Midbrain (tissue), 1 donor: ENCODE measurements around the gene HECTD3.
"Not testable (repeated sequence)": the region's sequence is repeated elsewhere in the genome, so short reads cannot be mapped to it uniquely, and the experiment has no call there.

Experiments
- DNase-seq: peaks from one replicate; lab custom pipeline; 2025; lab: John Stamatoyannopoulos, UW

Gene HECTD3

DNA sequence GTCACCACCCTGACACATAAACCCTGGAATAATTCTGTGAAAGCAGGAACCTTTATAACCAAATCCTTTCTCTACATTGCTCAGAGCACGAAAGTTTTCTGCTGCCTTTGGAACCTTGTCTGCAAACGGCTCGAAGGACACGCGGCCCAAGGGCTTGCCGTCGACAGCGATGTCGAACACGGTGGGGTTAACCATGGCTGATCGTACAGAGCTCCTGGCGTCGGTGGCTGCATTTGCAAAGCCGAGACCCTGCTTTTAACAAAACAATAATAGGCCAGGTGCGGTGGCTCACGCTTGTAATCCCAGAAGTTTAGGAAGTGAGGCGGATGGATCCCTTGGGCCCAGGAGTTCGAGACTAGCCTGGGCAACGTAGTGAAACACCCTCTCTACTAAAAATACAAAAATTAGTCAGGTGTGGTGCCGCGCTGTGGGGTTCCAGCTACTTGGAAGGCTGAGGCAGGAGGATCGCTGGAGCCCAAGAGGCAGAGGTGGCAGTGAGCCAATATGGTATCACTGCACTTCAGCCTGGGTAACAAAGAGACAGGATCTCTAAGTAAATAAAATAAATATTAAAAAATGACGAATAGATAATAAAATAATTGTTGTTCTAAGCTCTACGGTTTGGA lies 22.5 kb downstream of the HECTD3 start:
- no peak for DNase-seq

DNA sequence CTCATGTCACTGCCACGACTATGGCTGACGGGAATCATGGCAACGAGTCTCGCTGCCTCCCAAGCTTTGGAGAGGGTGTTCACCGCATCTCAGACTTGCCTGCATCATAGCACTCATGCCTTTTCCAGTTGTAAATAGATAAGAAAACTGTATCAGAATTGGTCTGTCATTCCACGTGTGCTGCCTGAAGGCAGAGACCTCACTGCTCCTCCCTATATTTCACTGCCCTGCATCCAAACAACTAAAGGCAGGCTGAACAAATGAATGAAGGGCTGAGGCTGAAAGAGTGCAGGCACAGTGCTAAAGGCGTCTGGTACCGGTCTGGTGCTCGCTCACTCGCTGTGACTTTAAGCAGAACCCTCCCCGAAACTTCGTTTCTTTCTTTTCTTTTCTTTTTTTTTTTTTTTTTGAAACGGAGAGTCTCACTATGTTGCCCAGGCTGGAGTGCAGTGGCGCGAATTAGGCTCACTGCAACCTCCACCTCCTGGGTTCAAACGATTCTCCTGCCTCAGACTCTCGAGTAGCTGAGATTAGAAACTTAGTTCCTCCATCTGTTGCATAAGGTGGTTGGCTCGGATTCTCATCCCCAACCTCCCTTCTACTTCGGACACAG lies 25.3 kb downstream of the HECTD3 start:
- DNase-seq, result no peak

DNA sequence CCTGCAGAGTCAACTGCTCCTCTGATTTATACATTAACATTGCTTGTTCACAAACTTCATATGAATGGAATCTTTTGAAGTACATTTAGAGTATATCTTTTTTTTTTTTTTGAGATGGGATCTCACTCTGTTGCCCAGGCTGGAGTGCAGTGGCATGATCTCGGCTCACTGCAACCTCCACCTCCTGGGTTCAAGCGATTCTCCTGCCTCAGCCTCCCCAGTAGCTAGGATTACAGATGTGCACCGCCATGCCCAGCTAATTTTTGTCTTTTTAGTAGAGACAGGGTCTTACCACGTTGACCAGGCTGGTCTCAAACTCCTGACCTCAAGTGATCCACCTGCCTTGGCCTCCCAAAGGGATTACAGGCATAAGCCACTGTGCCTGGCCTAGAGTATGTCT lies 33.8 kb downstream of the HECTD3 start:
- not testable (repeated sequence) for DNase-seq

DNA sequence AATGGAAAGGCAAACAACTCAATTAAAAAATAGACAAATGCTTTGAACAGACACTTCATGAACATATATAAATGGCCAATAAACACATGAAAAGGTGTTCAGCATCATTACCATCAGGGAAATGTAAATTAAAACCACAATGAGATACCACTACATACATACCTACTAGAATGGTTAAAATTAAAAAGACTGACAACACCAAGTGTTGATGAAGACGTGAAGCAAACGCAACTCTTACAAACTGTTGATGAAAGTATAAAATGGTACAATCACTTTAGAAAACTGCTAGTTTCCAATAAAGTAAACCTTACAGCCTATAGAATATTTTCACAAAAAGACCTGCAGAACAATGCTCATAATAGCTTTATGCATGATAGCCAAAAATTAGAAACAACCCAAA lies 34.9 kb downstream of the HECTD3 start:
- DNase-seq, result no peak

DNA sequence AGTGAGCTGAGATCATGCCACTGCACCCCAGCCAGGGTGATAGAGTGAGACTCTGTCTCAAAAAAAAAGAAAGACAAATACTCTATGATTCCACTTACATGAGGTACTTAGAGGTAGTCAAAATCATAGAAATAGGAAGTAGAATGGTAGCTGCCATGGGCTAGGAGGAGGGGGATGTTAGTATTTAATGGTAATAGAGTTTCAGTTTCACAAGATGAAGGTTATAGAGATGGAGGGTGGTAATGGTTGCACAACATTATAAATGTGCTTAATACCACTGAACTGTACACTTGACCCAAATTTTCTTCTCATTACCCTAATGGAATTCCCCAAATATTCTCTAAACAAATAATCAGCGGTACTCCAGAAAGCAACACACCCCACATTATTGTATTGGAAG lies 37.5 kb downstream of the HECTD3 start:
- DNase-seq, result no peak

DNA sequence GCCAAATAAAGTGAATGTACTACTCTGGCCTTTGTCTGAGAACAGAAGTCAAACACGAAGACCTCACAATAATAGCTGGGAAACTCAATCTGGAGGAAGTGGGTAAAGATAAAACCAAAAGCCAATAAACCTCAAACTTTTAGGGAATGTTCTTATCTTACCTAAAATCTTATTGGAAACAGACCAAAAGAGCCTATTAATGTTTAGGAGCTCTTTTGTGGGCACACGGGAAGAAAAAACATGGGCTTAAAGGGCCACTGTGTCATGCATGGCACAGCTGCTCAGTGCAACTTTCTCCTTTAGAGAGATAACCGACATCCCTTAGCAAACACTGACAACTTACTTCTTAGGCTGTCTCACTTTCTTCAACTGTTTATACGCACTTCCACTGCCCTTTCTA lies 40.8 kb downstream of the HECTD3 start:
- no peak for DNase-seq

DNA sequence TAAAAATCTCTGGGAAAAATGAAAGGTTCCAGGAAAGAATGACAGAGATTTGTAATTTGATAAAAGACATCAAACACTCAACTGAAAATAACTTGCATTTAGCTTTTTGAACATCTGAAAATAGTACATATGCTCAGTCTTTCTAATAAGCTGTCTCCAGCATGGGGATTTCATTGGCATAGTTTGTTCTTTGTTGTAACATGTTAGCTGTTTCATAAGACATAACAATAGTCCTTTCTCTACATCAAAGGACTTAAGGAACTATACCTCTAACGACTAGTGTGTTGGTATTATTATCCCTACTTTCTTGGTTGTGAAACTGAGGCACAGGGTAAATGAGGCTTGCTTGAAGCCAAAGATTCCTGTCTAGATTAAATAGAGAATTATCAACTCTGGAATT lies 46.7 kb downstream of the HECTD3 start:
- no peak for DNase-seq

DNA sequence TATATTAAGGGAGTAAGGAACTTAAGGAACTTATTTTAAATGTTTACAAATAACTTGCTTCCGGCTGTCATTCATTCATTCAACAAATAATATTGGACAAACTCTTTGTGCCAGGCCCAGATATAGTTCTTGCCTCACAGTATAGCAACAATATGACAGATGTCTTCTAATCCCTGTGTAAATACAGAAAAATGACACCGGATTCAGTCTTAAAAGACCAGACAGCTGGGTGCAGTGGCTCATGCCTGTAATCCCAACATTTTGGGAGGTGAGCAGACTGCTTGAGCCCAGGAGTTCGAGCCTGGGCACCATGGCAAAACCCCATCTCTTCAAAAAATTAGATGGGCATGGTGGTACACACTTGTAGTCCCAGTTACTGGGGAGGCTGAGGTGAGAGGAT lies 48.4 kb downstream of the HECTD3 start:
- no peak for DNase-seq

DNA sequence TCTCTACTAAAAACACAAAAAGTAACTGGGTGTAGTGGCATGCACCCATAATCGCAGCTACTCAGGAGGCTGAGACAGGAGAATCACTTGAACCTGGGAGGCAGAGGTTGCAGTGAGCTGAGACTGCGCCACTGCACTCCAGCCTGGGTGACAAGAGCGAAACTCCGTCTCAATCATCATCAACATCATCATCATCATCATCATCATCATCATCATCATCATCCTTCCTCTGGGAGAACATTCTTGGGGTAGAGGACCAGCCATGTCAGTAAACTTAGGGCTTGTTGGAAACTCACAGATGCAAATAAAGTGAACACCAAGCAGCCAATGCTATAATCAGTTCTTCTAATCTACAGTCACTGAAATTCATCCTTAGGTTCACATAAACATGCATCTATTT lies 49.1 kb downstream of the HECTD3 start:
- not testable (repeated sequence) for DNase-seq

DNA sequence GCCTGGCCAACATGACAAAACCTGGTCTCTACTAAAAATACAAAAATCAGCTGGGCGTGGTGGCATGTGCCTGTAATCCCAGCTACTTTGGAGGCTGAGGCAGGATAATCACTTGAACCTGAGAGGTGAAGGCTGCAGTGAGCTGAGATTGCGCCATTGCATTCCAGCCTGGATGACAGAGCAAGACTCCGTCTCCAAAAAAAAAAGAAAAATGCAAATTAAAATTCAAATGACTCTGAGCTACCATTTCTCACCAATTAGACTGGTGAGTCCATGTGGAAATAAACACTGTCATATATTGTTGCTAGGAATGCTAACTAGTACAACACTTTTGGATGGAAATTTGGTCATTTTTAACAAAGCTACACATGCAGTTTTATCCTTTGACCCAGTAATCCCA lies 53.6 kb downstream of the HECTD3 start:
- DNase-seq, result not testable (repeated sequence)

DNA sequence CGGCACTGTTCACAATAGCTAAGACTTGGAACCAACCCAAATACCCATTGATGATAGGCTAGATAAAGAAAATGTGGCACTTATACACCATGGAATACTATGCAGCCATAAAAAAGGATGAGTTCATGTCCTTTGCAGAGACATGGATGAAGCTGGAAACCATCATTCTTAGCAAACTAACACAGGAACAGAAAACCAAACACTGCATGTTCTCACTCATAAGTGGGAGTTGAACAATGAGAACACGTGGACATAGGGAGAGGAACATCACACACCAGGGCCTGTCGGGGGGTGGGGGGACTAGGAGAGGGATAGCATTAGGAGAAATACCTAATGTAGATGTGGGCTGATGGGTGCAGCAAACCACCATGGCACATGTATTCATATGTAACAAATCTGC lies 55.0 kb downstream of the HECTD3 start:
- not testable (repeated sequence) for DNase-seq
